K562 (cell line): ENCODE measurements around the gene SPTBN2. TPM values are rescaled to one million over a fixed set of nuclear protein-coding genes. Genes with fewer than 3 reads are reported as not detected.

ENCODE experiments used
- ATAC-seq: fragments of 200-7000 bp; cut with Tn5 transposase; 3 replicates; pipeline ENCODE4 v1.9.1; 2020; ENCODE audit warnings: moderate library complexity
- BruUV-seq: library from RNA; stranded (reverse); fragments of 400-500 nt; replicated peaks from 2 replicates; lab custom pipeline; 2021; lab: Mats Ljungman, UMichigan
- CTCF ChIA-PET: fragments of 300-600 bp; formaldehyde crosslinking; extraction: SDS; loops from one replicate; lab custom pipeline; 2021; ENCODE audit warnings: low intra/inter-chr PET ratio; lab: Yijun Ruan, JAX
- POLR2A ChIA-PET: fragments of 300-600, 350-650 bp; sonication (Branson Sonifier 250); formaldehyde crosslinking; extraction: SDS; loops from one replicate; lab custom pipeline; 2021; ENCODE audit warnings: antibody characterized with exemption, inconsistent platforms; lab: Yijun Ruan, JAX
- DNase-seq, 4 experiments: peaks; one replicate each; pipeline versions ENCODE4 v3.0.0 to v3.0.0-alpha.2; 2011 to 2018; ENCODE audit warnings: low spot score in 3 of 4, mixed read lengths in 3 of 4; ENCODE audit errors: extremely low read depth in 1 of 4
- FAIRE-seq: peaks from 2 replicates; lab custom pipeline; 2011; peaks lifted over from hg19 to GRCh38; lab: Jason Lieb, UNC
- H2AFZ ChIP-seq: 2 replicates; pipeline ENCODE4 v1.6.0; 2011; ENCODE audit warnings: low read depth, low read length, control low read depth, inconsistent platforms
- H3K27ac ChIP-seq: fragments of 200-600 bp; 3 replicates; pipeline ENCODE4 v1.8.0; 2011; ENCODE audit warnings: low read depth, mild to moderate bottlenecking, control low read depth, inconsistent platforms, low read length, moderate library complexity, mixed read lengths; ENCODE audit errors: extremely low read depth
- H3K27me3 ChIP-seq, 2 experiments: fragments of 300-600 bp in 1 of 2; 2 replicates in 1 of 2; 3 replicates in 1 of 2; pipeline versions ENCODE4 v1.6.0 to v1.8.0; 2011; ENCODE audit warnings: inconsistent platforms in 2 of 2, low read length in 2 of 2, mild to moderate bottlenecking in 1 of 2, mixed read lengths in 1 of 2, moderate library complexity in 1 of 2; ENCODE audit not compliant: control insufficient read depth in 2 of 2, insufficient read depth in 2 of 2
- H3K36me3 ChIP-seq: fragments of 300-600 bp; 3 replicates; pipeline ENCODE4 v1.8.0; 2011; ENCODE audit warnings: mild to moderate bottlenecking, low read length, inconsistent platforms; ENCODE audit not compliant: control insufficient read depth, insufficient read depth
- H3K4me1 ChIP-seq, 2 experiments: fragments of 200-600 bp in 1 of 2; replicated peaks in 1 of 2; 2 replicates in 1 of 2; 3 replicates in 1 of 2; pipeline versions ENCODE4 v1.5.1 to v1.8.0; 2011; ENCODE audit warnings: inconsistent platforms in 2 of 2, low read length in 2 of 2, mild to moderate bottlenecking in 1 of 2, mixed read lengths in 1 of 2, moderate library complexity in 1 of 2; ENCODE audit not compliant: control insufficient read depth in 2 of 2, insufficient read depth in 2 of 2
- H3K4me2 ChIP-seq: 2 replicates; pipeline ENCODE4 v1.6.1; 2011; ENCODE audit warnings: low read length, control low read depth, inconsistent platforms, mixed read lengths; ENCODE audit not compliant: insufficient read depth
- H3K4me3 ChIP-seq: fragments of 200-600 bp; sonication (generic), shearing (Covaris generic); 2 replicates; pipeline ENCODE4 v1.5.1; 2016; ENCODE audit warnings: control low read depth, inconsistent platforms
- H3K79me2 ChIP-seq: fragments of 200-600 bp; 3 replicates; pipeline ENCODE4 v1.8.0; 2011; ENCODE audit warnings: low read length, inconsistent platforms; ENCODE audit not compliant: control insufficient read depth, insufficient read depth
- H3K9ac ChIP-seq, 2 experiments: 2 replicates each; pipeline versions ENCODE4 v1.6.0 to v1.6.1; 2011; ENCODE audit warnings: low read depth in 2 of 2, low read length in 2 of 2, control low read depth in 1 of 2, inconsistent platforms in 1 of 2, mild to moderate bottlenecking in 1 of 2, mixed read lengths in 1 of 2; ENCODE audit not compliant: insufficient read depth in 1 of 2
- H3K9me1 ChIP-seq: one replicate; pipeline ENCODE4 v1.6.0; 2011; ENCODE audit warnings: inconsistent platforms, mild to moderate bottlenecking, low read length, moderate library complexity; ENCODE audit not compliant: control insufficient read depth, insufficient read depth
- H3K9me3 ChIP-seq: replicated peaks from 2 replicates; pipeline ENCODE4 v1.5.1; 2011; ENCODE audit warnings: low read depth, low read length, inconsistent platforms; ENCODE audit not compliant: control insufficient read depth, insufficient read depth
- H4K20me1 ChIP-seq: replicated peaks from 2 replicates; pipeline ENCODE4 v1.6.1; 2011; ENCODE audit warnings: low read length, inconsistent platforms, mixed read lengths; ENCODE audit not compliant: control insufficient read depth, insufficient read depth
- ASH1L ChIP-seq: fragments of 450-650 bp; IDR thresholded peaks from 2 replicates; pipeline ENCODE4 v1.6.1; 2018; ENCODE audit warnings: borderline replicate concordance, mild to moderate bottlenecking, low read depth; ENCODE audit not compliant: partially characterized antibody
- DACH1 ChIP-seq: fragments of 450-650 bp; IDR thresholded peaks from 2 replicates; pipeline ENCODE4 v1.6.1; 2018; ENCODE audit not compliant: partially characterized antibody
- EGR1 ChIP-seq: fragments of 450-650 bp; conservative IDR thresholded peaks from 2 replicates; pipeline ENCODE4 v1.6.1; 2017; ENCODE audit warnings: mild to moderate bottlenecking
- GABPB2 ChIP-seq: fragments of 250-450 bp; sonication (Bioruptor Pico); conservative IDR thresholded peaks from 2 replicates; pipeline ENCODE4 v1.5.1; 2021; ENCODE audit warnings: mild to moderate bottlenecking
- GATA2 ChIP-seq: sonication (generic); formaldehyde crosslinking; IDR thresholded peaks from 2 replicates; pipeline ENCODE4 v1.4.0; 2020; ENCODE audit warnings: mild to moderate bottlenecking, missing genetic modification reagents
- KLF16 ChIP-seq: IDR thresholded peaks from 2 replicates; pipeline ENCODE4 v1.6.1; 2016; ENCODE audit warnings: antibody characterized with exemption
- NR3C1 ChIP-seq: sonication (generic); formaldehyde crosslinking; IDR thresholded peaks from 2 replicates; pipeline ENCODE4 v1.8.1; 2022; ENCODE audit warnings: missing genetic modification reagents
- SOX6 ChIP-seq: fragments of 450-650 bp; IDR thresholded peaks from 2 replicates; pipeline ENCODE4 v1.6.1; 2014; ENCODE audit warnings: mild to moderate bottlenecking
- TRIM25 ChIP-seq: fragments of 450-650 bp; IDR thresholded peaks from 2 replicates; pipeline ENCODE4 v1.7.0; 2016; ENCODE audit warnings: borderline replicate concordance
- ZKSCAN8 ChIP-seq: fragments of 200-800 bp; sonication (Bioruptor generic); IDR thresholded peaks from 2 replicates; pipeline ENCODE4 v1.6.1; 2016; ENCODE audit warnings: missing genetic modification characterization, missing compliant biosample characterization
- ZNF232 ChIP-seq: sonication (generic); formaldehyde crosslinking; IDR thresholded peaks from 2 replicates; pipeline ENCODE4 v1.8.0; 2022; ENCODE audit warnings: mild to moderate bottlenecking, missing genetic modification reagents
- ZNF347 ChIP-seq: fragments of 450-650 bp; formaldehyde crosslinking; IDR thresholded peaks from 2 replicates; pipeline ENCODE4 v1.4.0; 2020; ENCODE audit warnings: low read depth, mild to moderate bottlenecking, moderate library complexity
- ZNF41 ChIP-seq: fragments of 250-450 bp; sonication (Bioruptor Pico); conservative IDR thresholded peaks from 2 replicates; pipeline ENCODE4 v1.4.0; 2020; ENCODE audit warnings: mild to moderate bottlenecking
- ZNF444 ChIP-seq: fragments of 250-450 bp; sonication (Bioruptor Pico); IDR thresholded peaks from 2 replicates; pipeline ENCODE4 v1.4.0; 2020; ENCODE audit warnings: mild to moderate bottlenecking, moderate library complexity
- ZNF695 ChIP-seq: fragments of 450-650 bp; formaldehyde crosslinking; IDR thresholded peaks from 2 replicates; pipeline ENCODE4 v1.4.0; 2020; ENCODE audit warnings: mild to moderate bottlenecking, moderate library complexity
- WGBS: fragments of 100-300 bp; shearing (Covaris generic); methylation state at CpG from one replicate; pipeline ENCODE4 v1.1.6; 2016; ENCODE audit warnings: low coverage, mixed read lengths; ENCODE audit not compliant: insufficient coverage; ENCODE audit errors: missing lambda C conversion rate; 5-methylcytosine and 5-hydroxymethylcytosine counted together
- in situ Hi-C: fragments of 300-500 bp; cut with MboI; formaldehyde crosslinking; loops from 4 replicates; pipeline ENCODE4 v1.15.0; 2018; ENCODE audit warnings: inconsistent platforms, mixed read lengths
- intact Hi-C: fragments of 100-400 bp; cut with micrococcal nuclease; formaldehyde crosslinking; loops from 2 replicates; pipeline ENCODE4 v1.14.2; 2022
- polyA plus RNA-seq, 8 experiments: library from polyadenylated mRNA; depleted of rRNA in 4 of 8; stranded (reverse) in 5 of 8; unstranded in 3 of 8; fragments of >200 nt; fragmentation: Nextera tagmentation in 2 of 8; fragmentation: Illumina TruSeq in 1 of 8; extraction: Ambion mirVana in 2 of 8; extraction: Trizol in 1 of 8; gene quantifications; 2 replicates each; pipeline versions ENCODE4 v1.2.1 to v1.2.3, GENCODE V29; 2011 to 2014; ENCODE audit warnings: inconsistent platforms in 1 of 8, missing spikeins in 1 of 8
- total RNA-seq, 7 experiments: library from RNA; depleted of rRNA in 6 of 7; stranded (reverse); fragments of >200 nt in 6 of 7; fragmentation: Illumina TruSeq in 2 of 7; extraction: Trizol in 2 of 7; gene quantifications; 2 replicates each; pipeline versions ENCODE4 v1.2.1 to v1.2.3, GENCODE V29; 2011 to 2021; ENCODE audit warnings: low replicate concordance in 1 of 7

The SPTBN2 gene
- total and polyA plus RNA-seq, 9 of the 15 experiments (the other 6 are each of a cell fraction or from before 2014, with no cell fraction given) = 0.38 to 56.5 (median 19.7) TPM

GRCh38 chr11:66722745-66723651 lies 6.0 kb downstream of the SPTBN2 start:
- Histone ChIP-seq H3K4me1 (peaks cover 23 to 34% of the 10 kb centered on the region in 2 experiments; a peak in 4 of 5 replicates), H3K9me1 (no peaks in the 10 kb centered on the region), H3K27ac (no peak overlapping the region), H3K27me3 (no peaks in the 10 kb centered on the region), H3K9me3 (no peaks in the 10 kb centered on the region), H3K9ac (no peak overlapping the region), H3K4me3 (no peak overlapping the region), H3K36me3 (peaks cover 27% of the 10 kb centered on the region; the same call in 2 of the 3 replicates), H2AFZ (no peak overlapping the region), H3K4me2 (no peak overlapping the region), H4K20me1 (no peaks in the 10 kb centered on the region; the same call in 1 of the 2 replicates), H3K79me2 (peaks cover 22% of the 10 kb centered on the region)
- TF ChIP-seq SOX6 = no peak
- no peak for TF ChIP-seq GABPB2
- TF ChIP-seq ZKSCAN8 = no peak
- no peak for TF ChIP-seq ASH1L
- no peak for TF ChIP-seq NR3C1 (CRISPR knock-in tag)
- no peak for TF ChIP-seq DACH1
- TF ChIP-seq TRIM25 = no peak
- TF ChIP-seq ZNF695 = no peak
- no peak for TF ChIP-seq KLF16
- TF ChIP-seq ZNF347 = no peak
- no peak for TF ChIP-seq ZNF444 (CRISPR knock-in tag)
- TF ChIP-seq EGR1 = no peak
- TF ChIP-seq GATA2 (CRISPR knock-in tag) = no peak
- no peak for TF ChIP-seq ZNF41
- TF ChIP-seq ZNF232 (CRISPR knock-in tag) = no peak
- POLR2A ChIA-PET = interaction anchor here (0.6 to 1.5 kb wide), 4 partner anchors 13 to 285 kb away, joined by 3 to 6 read pairs (median 4); partner anchors contain the start of genes MRPL11 and RBM4B
- no peak for ATAC-seq
- DNase-seq = no peak
- intact Hi-C loops (no loop called here), in situ Hi-C loops (no loop called here)
- CTCF ChIA-PET = no interaction called here
- no peak for FAIRE-seq
- 85% methylated on average over 13 of the region's 16 CpGs for whole genome bisulfite sequencing
- BruUV-seq = no TSS peak
